Lung (tissue), 12 donors: Measurements from ENCODE around the gene OBP2B. TPM values are rescaled to one million over a fixed set of nuclear protein-coding genes. Genes with fewer than 3 reads are reported as not detected.
"Not testable (repeated sequence)": the region's sequence is repeated elsewhere in the genome, so short reads cannot be mapped to it uniquely, and the experiment has no call there.

Experiments used
- ATAC-seq: fragments of 200-7000 bp; cut with Tn5 transposase; one replicate; pipeline ENCODE4 v1.9.1; 2020; ENCODE audit warnings: moderate number of reproducible peaks; ENCODE audit not compliant: insufficient read depth, low FRiP score
- DNase-seq, 3 donors: peaks; one replicate each; pipeline ENCODE4 v3.0.0-alpha.2; 2013 to 2017
- H3K27ac ChIP-seq, 2 donors: one replicate each; pipeline ENCODE4 v1.5.1; 2013; ENCODE audit warnings: mild to moderate bottlenecking in 2 of 2, moderate library complexity in 2 of 2, control low read depth in 1 of 2, inconsistent platforms in 1 of 2, low read depth in 1 of 2, low read length in 1 of 2
- H3K27me3 ChIP-seq, 3 donors: one replicate each; pipeline ENCODE4 v1.5.1; 2013; ENCODE audit warnings: low read length in 2 of 3; ENCODE audit not compliant: control insufficient read depth in 3 of 3, insufficient read depth in 3 of 3
- H3K36me3 ChIP-seq, 4 donors: one replicate each; pipeline ENCODE4 v1.5.1; 2013; ENCODE audit warnings: low read length in 4 of 4, mild to moderate bottlenecking in 1 of 4, moderate library complexity in 1 of 4; ENCODE audit not compliant: control insufficient read depth in 4 of 4, insufficient read depth in 4 of 4
- H3K4me1 ChIP-seq, 5 donors: one replicate each; pipeline ENCODE4 v1.5.1; 2013; ENCODE audit warnings: low read length in 5 of 5, mild to moderate bottlenecking in 2 of 5, moderate library complexity in 1 of 5; ENCODE audit not compliant: control insufficient read depth in 5 of 5, insufficient read depth in 5 of 5
- H3K4me3 ChIP-seq: one replicate; pipeline ENCODE4 v1.5.1; 2013; ENCODE audit warnings: mild to moderate bottlenecking, control low read depth, moderate library complexity
- H3K9ac ChIP-seq, 2 donors: one replicate each; pipeline ENCODE4 v1.5.1; 2013; ENCODE audit warnings: low read length in 2 of 2, control low read depth in 1 of 2; ENCODE audit not compliant: insufficient read depth in 1 of 2
- H3K9me3 ChIP-seq, 4 donors: one replicate each; pipeline ENCODE4 v1.5.1; 2013; ENCODE audit warnings: low read length in 3 of 4, mild to moderate bottlenecking in 1 of 4, moderate library complexity in 1 of 4; ENCODE audit not compliant: control insufficient read depth in 4 of 4, insufficient read depth in 3 of 4
- CTCF ChIP-seq: IDR thresholded peaks from 2 replicates; pipeline ENCODE4 v1.5.1; 2012; ENCODE audit warnings: mild to moderate bottlenecking; ENCODE audit errors: control extremely low read depth, extremely low read depth
- WGBS, 2 donors: extraction: QIAGEN DNeasy Blood & Tissue Kit; methylation state at CpG; one replicate each; pipeline ENCODE4 v1.1.7; 2013; 5-methylcytosine and 5-hydroxymethylcytosine counted together
- polyA plus RNA-seq, 2 donors: library from polyadenylated mRNA; stranded (reverse); fragments of 200-250 nt; gene quantifications; one replicate each; pipeline ENCODE4 v1.2.1, GENCODE V29; 2013
- total RNA-seq, 2 donors: library from RNA; depleted of rRNA in 1 of 2; stranded (reverse); fragments of >200 nt in 1 of 2; gene quantifications; one replicate each; pipeline ENCODE4 v1.2.1, GENCODE V29; 2014 to 2021
- donor health status: control.
- donor health status: control.
- donor health status: Bipolar disorder and iron deficiency.
- donor health status: healthy.
- donor health status: DM: yes; HTN: yes; CAD: no.

The OBP2B gene
- total and polyA plus RNA-seq, 4 donors: not detected

- Histone ChIP-seq H3K27ac (peak overlapping the region in 1 of 2 donors; percentile 56), H3K4me3 (no peak overlapping the region), H3K4me1 (peaks cover 0 to 17% (median 2%) of the 10 kb centered on the region in 5 donors), H3K9ac (no peak overlapping the region), H3K27me3 (no peaks in the 10 kb centered on the region), H3K9me3 (peaks cover 0 to 2% (median 0%) of the 10 kb centered on the region in 4 donors), H3K36me3 (no peaks in the 10 kb centered on the region)
- TF ChIP-seq CTCF: no peak
- ATAC-seq (no peak), DNase-seq (no peak)
- 90 to 96% methylated on average over 31 of the region's 31 CpGs for WGBS, 2 donors
Measured at GRCh38 chr9:133234577-133235322, 25.7 kb upstream of the OBP2B start.

GRCh38 chr9:133233681-133234432 is 24.8 kb upstream of the OBP2B start:
- peaks cover 0 to 2% (median 0%) of the 10 kb centered on the region in 4 donors for H3K9me3 ChIP-seq
- H3K27ac ChIP-seq: peak overlapping the region in 1 of 2 donors; percentile 56
- H3K36me3 ChIP-seq: no peaks in the 10 kb centered on the region
- DNase-seq (no peak), ATAC-seq (no peak)
- H3K4me1 ChIP-seq: peaks cover 0 to 16% (median 2%) of the 10 kb centered on the region in 5 donors
- H3K4me3 ChIP-seq: no peak overlapping the region
- WGBS, 2 donors: 76 to 78% methylated on average over 29 to 32 of the region's 32 CpGs
- H3K9ac ChIP-seq: no peak overlapping the region
- H3K27me3 ChIP-seq: no peaks in the 10 kb centered on the region
- TF ChIP-seq CTCF: no peak

GRCh38 chr9:133231934-133232568 is 23.0 kb upstream of the OBP2B start:
- not testable (repeated sequence) for H3K9ac ChIP-seq, H3K4me1 ChIP-seq, H3K9me3 ChIP-seq, ATAC-seq, H3K27me3 ChIP-seq, DNase-seq, H3K27ac ChIP-seq, H3K4me3 ChIP-seq, H3K36me3 ChIP-seq
- WGBS, 2 donors: 87 to 91% methylated on average over 24 of the region's 24 CpGs

- not testable (repeated sequence) for H3K27ac ChIP-seq, H3K9ac ChIP-seq, H3K27me3 ChIP-seq, H3K4me3 ChIP-seq, H3K4me1 ChIP-seq, DNase-seq, ATAC-seq, H3K9me3 ChIP-seq, H3K36me3 ChIP-seq
- 89 to 95% methylated on average over 7 of the region's 7 CpGs for WGBS, 2 donors
Measured at GRCh38 chr9:133230514-133230913, 21.5 kb upstream of the OBP2B start.
